Hepatocyte (in vitro differentiated cells): ENCODE results near the gene OSBP2. TPM values are rescaled to one million over a fixed set of nuclear protein-coding genes. Genes with fewer than 3 reads are reported as not detected.

Experiments used
- DNase-seq: peaks from one replicate; pipeline ENCODE4 v3.0.0-alpha.2; 2016; ENCODE audit warnings: low spot score
- H2AFZ ChIP-seq: fragments of 200-600 bp; sonication (generic); 2 replicates; pipeline ENCODE4 v1.6.0; 2016; ENCODE audit warnings: antibody characterized with exemption, mild to moderate bottlenecking
- H3K27ac ChIP-seq: fragments of 200-600 bp; sonication (generic); 2 replicates; pipeline ENCODE4 v1.5.1; 2016; ENCODE audit warnings: mild to moderate bottlenecking
- H3K27me3 ChIP-seq: fragments of 200-600 bp; sonication (generic); 2 replicates; pipeline ENCODE4 v1.6.1; 2016
- H3K36me3 ChIP-seq: fragments of 200-600 bp; sonication (generic); replicated peaks from 2 replicates; pipeline ENCODE4 v1.5.1; 2016; ENCODE audit warnings: low read depth; ENCODE audit not compliant: insufficient read depth
- H3K4me1 ChIP-seq: fragments of 200-600 bp; sonication (generic); 2 replicates; pipeline ENCODE4 v1.5.1; 2016; ENCODE audit warnings: mild to moderate bottlenecking, moderate library complexity; ENCODE audit not compliant: insufficient read depth
- H3K4me2 ChIP-seq: fragments of 200-600 bp; sonication (generic); 2 replicates; pipeline ENCODE4 v1.6.0; 2016
- H3K4me3 ChIP-seq: fragments of 200-600 bp; sonication (generic); 2 replicates; pipeline ENCODE4 v1.5.1; 2016; ENCODE audit warnings: mild to moderate bottlenecking
- H3K79me2 ChIP-seq: fragments of 200-600 bp; sonication (generic); 2 replicates; pipeline ENCODE4 v1.6.0; 2017; ENCODE audit warnings: mild to moderate bottlenecking
- H3K9me2 ChIP-seq: fragments of 200-600 bp; sonication (generic); replicated peaks from 2 replicates; pipeline ENCODE4 v1.6.0; 2017; ENCODE audit warnings: mild to moderate bottlenecking; ENCODE audit not compliant: insufficient read depth
- H3K9me3 ChIP-seq: fragments of 200-600 bp; sonication (generic); 2 replicates; pipeline ENCODE4 v1.5.1; 2016; ENCODE audit warnings: low read depth, mild to moderate bottlenecking
- H4K20me1 ChIP-seq: fragments of 200-600 bp; sonication (generic); 2 replicates; pipeline ENCODE4 v1.6.0; 2016; ENCODE audit warnings: mild to moderate bottlenecking; ENCODE audit not compliant: insufficient read depth, poor library complexity, severe bottlenecking
- CTCF ChIP-seq: fragments of 200-600 bp; sonication (generic); IDR thresholded peaks from 2 replicates; pipeline ENCODE4 v1.5.1; 2016; ENCODE audit warnings: antibody characterized with exemption, mild to moderate bottlenecking; ENCODE audit not compliant: poor library complexity
- EZH2 ChIP-seq: fragments of 200-600 bp; sonication (generic); IDR thresholded peaks from 2 replicates; pipeline ENCODE4 v1.6.1; 2016; ENCODE audit warnings: antibody characterized with exemption, mild to moderate bottlenecking, borderline replicate concordance
- EZH2phosphoT487 ChIP-seq: fragments of 200-600 bp; sonication (generic); IDR thresholded peaks from one replicate; pipeline ENCODE4 v1.6.1; 2018; ENCODE audit warnings: antibody characterized with exemption, mild to moderate bottlenecking, low read depth, moderate library complexity; ENCODE audit not compliant: unreplicated experiment, severe bottlenecking
- WGBS: methylation state at CpG from one replicate; pipeline ENCODE4 v1.1.6; 2016; ENCODE audit warnings: low lambda C conversion rate; ENCODE audit errors: missing lambda C conversion rate; 5-methylcytosine and 5-hydroxymethylcytosine counted together
- polyA plus RNA-seq: library from polyadenylated mRNA; unstranded; fragments of >200 nt; fragmentation: Nextera tagmentation; extraction: Ambion mirVana; gene quantifications from 2 replicates; pipeline ENCODE4 v1.2.1, GENCODE V29; 2016
- total RNA-seq: library from RNA; depleted of rRNA; stranded (reverse); fragments of >200 nt; gene quantifications from 2 replicates; pipeline ENCODE4 v1.2.3, GENCODE V29; 2014

Gene OSBP2
- total and polyA plus RNA-seq, 2 experiments from 2014 or later, result 23.0 to 25.5 TPM

GRCh38 chr22:30697975-30698374 is 3.3 kb downstream of the OSBP2 start:
- TF ChIP-seq EZH2phosphoT487, result no peak
- TF ChIP-seq EZH2, result no peak
- TF ChIP-seq CTCF, result no peak
- Histone ChIP-seq H3K79me2 (no peaks in the 10 kb centered on the region), H3K4me3 (no peak overlapping the region), H3K27ac (no peak overlapping the region), H4K20me1 (no peaks in the 10 kb centered on the region), H3K9me2 (no peaks in the 10 kb centered on the region), H2AFZ (no peak overlapping the region), H3K36me3 (no peaks in the 10 kb centered on the region), H3K9me3 (no peaks in the 10 kb centered on the region), H3K4me1 (peaks cover 7% of the 10 kb centered on the region), H3K4me2 (no peak overlapping the region), H3K27me3 (peaks cover 3% of the 10 kb centered on the region)
- WGBS, result 98% methylated on average over 7 of the region's 7 CpGs
- no peak for DNase-seq

DNA sequence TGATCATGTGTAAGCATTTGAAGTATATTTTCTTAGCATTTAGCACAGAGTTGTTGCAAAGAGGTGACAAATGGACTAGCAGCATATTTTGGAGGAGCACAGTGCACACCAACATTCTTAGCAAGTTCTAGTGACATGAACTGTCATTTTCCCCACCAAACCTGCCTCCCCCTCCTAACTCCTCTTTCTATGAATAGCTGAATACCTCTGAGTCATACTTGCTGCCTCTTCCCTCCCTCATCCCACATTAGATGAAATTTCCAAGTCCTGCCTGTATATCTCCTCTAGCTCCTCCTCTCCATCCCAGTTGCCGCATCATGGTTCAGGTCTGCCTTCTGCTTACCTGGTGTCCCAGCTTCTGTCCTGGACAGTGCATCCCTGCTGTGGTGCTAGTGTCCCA is 7.2 kb downstream of the OSBP2 start:
- TF ChIP-seq EZH2phosphoT487 (no peak), EZH2 (no peak), CTCF (no peak)
- H3K4me1 ChIP-seq, result no peaks in the 10 kb centered on the region
- WGBS, result 100% methylated on average over 1 of the region's 1 CpG
- H3K79me2 ChIP-seq, result no peaks in the 10 kb centered on the region
- H4K20me1 ChIP-seq, result no peaks in the 10 kb centered on the region
- H3K4me3 ChIP-seq, result no peak overlapping the region
- no peaks in the 10 kb centered on the region for H3K9me2 ChIP-seq
- H2AFZ ChIP-seq, result no peak overlapping the region
- no peaks in the 10 kb centered on the region for H3K9me3 ChIP-seq
- H3K36me3 ChIP-seq, result no peaks in the 10 kb centered on the region
- H3K27me3 ChIP-seq, result peaks cover 3% of the 10 kb centered on the region
- DNase-seq, result no peak
- H3K27ac ChIP-seq, result no peak overlapping the region
- H3K4me2 ChIP-seq, result no peak overlapping the region

- Histone ChIP-seq H3K9me2 (no peaks in the 10 kb centered on the region), H3K4me3 (no peak overlapping the region), H3K27me3 (no peaks in the 10 kb centered on the region), H3K79me2 (no peaks in the 10 kb centered on the region), H4K20me1 (no peaks in the 10 kb centered on the region), H3K27ac (no peak overlapping the region), H3K4me2 (no peak overlapping the region), H3K4me1 (no peaks in the 10 kb centered on the region), H2AFZ (no peak overlapping the region), H3K9me3 (no peaks in the 10 kb centered on the region), H3K36me3 (no peaks in the 10 kb centered on the region)
- 94% methylated on average over 1 of the region's 1 CpG for WGBS
- no peak for DNase-seq
- TF ChIP-seq EZH2 (no peak), EZH2phosphoT487 (no peak), CTCF (no peak)
These were observed 8.2 kb downstream of the OSBP2 start for GRCh38 chr22:30702856-30703255.

- Histone ChIP-seq H3K4me2 (no peak overlapping the region), H3K27me3 (no peaks in the 10 kb centered on the region), H2AFZ (no peak overlapping the region), H3K79me2 (no peaks in the 10 kb centered on the region), H3K4me1 (no peaks in the 10 kb centered on the region), H3K27ac (no peak overlapping the region), H3K36me3 (no peaks in the 10 kb centered on the region), H3K4me3 (no peak overlapping the region), H3K9me2 (no peaks in the 10 kb centered on the region), H4K20me1 (no peaks in the 10 kb centered on the region), H3K9me3 (no peaks in the 10 kb centered on the region)
- TF ChIP-seq EZH2phosphoT487 (no peak), CTCF (no peak), EZH2 (no peak)
- DNase-seq, result no peak
- 99% methylated on average over 5 of the region's 5 CpGs for WGBS
These were observed 10.3 kb downstream of the OSBP2 start for GRCh38 chr22:30704978-30705377.
